LHCN-M2 (cell line): ENCODE results near the gene GNB4. TPM values are rescaled to one million over a fixed set of nuclear protein-coding genes. Genes with fewer than 3 reads are reported as not detected.

Experiments
- DNase-seq: peaks from one replicate; pipeline ENCODE4 v3.0.0-alpha.2; 2012; ENCODE audit warnings: low read depth
- total RNA-seq: library from RNA; depleted of rRNA; stranded (reverse); fragments of >200 nt; gene quantifications from 2 replicates; pipeline ENCODE4 v1.2.3, GENCODE V29; 2014

Gene GNB4
- total RNA-seq, 1 experiment from 2014 or later = 42.7 TPM

DNA sequence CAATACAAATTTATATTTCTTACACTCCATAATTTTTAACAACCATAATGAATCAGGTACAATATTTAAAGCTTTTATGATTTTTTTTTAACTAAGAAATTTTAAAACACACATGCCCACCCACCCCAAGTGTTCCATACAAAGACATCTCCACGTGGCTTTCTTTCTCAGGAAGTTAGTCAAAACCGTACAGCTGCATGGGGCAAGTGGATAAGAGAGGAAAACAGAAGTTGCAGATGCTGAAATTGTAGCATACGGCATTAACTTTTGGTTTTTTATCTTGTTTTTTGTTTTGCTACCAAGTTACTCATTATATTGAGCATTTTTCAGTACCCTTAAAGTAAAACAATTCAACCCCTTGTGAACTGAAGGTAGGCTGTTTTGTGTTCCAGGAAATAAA is 14.8 kb downstream of the GNB4 start:
- no peak for DNase-seq

- no peak for DNase-seq
These were observed 18.8 kb downstream of the GNB4 start for GRCh38 chr3:179432451-179432850.

GRCh38 chr3:179432021-179432420 is 19.2 kb downstream of the GNB4 start:
- no peak for DNase-seq

DNA sequence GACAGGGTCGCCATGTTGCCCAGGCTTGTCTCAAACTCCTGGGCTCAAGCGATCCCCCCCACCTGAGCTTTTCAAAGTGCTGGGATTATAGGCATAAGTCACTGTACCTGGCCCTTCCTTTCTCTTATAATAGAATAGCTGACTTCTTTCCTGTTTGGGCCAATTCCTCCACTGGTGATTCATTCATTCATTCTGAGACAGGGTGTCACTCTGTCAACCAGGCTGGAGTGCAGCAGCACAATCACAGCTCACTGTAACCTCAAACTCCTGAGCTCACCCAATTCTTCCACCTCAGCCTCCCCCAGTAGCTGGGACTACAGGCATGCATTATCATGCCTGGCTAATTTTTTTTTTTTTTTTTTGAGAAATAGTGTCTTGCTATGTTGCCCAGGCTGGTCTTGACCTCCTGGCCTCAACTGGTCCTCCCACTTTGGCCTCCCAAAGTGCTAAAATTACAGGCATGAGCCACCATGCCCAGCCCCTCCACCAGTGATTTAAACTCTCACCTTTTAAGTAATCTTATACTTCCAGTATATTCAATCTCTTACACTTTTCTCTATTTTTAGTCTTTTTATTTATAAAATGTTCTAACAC is 20.9 kb downstream of the GNB4 start:
- no peak for DNase-seq

- DNase-seq = no peak
These were observed 22.3 kb downstream of the GNB4 start for GRCh38 chr3:179428876-179429548.

DNA sequence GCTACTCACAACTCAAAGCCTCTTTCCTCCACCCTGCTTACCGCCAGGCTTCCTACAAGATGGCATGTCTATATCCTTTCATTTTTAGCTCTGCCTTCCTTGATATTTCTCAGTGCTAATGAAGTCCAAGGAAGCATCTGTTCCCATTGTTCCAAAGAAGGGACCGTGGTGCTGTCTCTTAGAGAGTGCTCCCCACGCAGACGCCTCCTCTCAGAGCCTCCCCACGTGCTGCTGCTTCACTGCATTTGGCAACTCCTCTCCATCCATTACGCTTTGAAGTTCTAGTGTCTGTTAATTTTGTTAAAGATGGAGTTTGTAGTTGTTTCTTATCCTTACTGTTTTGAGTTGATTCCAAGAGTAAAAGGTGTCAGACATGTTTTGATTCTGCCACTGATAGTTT is 26.2 kb downstream of the GNB4 start:
- DNase-seq = no peak

DNA sequence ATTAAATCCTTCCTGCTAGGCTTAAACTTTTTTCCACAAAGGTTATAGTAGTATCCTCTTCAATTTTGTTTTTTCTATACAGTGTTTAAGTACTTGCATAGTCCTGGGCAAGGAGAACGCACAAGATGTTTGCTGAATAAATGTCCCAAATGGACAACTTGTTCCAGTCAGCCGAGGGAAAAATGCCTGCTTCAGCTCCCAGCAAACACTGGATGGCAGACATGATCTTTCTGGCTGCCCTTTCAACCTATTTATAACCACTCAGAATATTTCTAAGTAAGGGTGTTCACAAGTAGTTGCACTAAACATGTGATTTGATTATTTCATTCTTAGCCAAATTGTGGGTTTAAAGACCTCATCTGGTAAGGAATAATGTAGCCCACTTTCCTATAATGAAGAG is 29.8 kb downstream of the GNB4 start:
- peak; percentile 39 for DNase-seq

DNA sequence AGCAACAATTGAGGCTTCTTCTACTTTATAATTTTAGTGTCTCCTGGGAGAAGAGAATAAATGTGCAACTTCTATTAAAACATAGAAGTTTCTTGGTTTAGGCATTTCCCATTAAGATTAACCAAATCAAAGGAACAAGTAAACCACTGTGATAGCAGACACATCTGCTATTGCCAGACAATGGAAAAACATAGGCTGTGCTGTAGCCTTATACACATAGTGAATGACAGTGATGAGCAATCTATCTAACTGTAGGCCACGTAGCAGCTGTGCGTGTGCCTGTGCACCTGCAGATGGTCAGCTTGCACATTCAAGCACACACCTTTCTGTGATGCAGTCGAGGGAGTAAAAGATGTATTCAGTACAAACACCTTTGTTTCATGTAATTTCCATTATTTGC is 32.7 kb downstream of the GNB4 start:
- no peak for DNase-seq

- DNase-seq = peak; percentile 43
These were observed 34.6 kb downstream of the GNB4 start for GRCh38 chr3:179416681-179417080.

DNA sequence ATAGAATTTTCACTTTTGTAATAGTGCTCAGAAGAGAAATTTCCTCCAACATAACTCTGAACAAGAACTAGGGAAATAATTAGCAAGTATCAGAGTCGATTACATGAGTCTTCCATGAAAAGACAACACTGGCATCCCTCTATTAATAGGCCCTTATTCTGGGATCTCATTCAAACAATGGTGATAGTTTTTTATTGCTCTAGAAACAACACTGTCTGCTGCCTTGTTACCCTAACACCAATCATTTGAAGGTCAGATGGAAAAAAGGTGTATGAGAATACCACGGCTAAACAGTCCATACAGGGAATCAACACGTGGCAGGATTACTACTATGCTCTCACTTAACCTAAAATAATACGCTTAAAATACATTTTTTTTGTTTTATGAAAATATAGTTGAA is 35.9 kb downstream of the GNB4 start:
- no peak for DNase-seq

DNA sequence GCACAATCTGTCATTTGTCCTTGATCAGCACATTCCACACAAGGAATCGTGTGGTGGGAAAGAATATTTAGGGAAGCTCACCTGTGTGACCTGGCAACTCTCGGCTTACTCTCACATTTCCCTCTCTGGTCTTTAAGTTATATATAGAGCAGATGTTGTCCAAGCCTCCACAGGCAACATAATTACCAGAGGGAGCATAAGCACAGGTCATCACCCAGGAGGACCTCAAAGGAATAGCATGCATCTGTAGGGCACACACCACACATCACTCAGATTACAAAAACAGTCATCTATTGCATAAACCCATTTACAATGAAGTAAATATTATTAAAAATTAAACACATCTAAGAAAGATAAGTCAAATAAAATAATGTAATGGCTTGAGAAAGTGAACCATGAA is 36.5 kb downstream of the GNB4 start:
- peak; percentile 11 for DNase-seq

GRCh38 chr3:179410999-179411398 is 40.3 kb downstream of the GNB4 start:
- no peak for DNase-seq

DNA sequence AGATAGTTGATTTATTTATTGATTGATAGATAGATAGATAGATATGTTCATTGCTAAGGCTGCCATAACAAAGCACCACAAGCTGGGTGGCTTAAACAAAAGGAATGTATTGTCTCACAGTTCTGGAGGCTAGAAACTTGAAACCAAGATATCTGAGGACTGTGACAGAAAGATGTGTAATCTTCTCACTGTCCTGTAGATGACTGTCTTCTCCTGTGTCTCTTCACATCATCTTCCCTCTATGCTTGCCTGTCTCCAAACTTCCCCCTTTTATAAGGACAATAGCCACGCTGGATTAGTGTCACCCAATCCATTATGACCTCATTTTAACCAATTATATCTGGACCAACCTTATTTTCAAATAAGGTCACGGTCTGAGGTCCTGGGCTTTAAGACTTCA is 40.9 kb downstream of the GNB4 start:
- peak; percentile 45 for DNase-seq

DNA sequence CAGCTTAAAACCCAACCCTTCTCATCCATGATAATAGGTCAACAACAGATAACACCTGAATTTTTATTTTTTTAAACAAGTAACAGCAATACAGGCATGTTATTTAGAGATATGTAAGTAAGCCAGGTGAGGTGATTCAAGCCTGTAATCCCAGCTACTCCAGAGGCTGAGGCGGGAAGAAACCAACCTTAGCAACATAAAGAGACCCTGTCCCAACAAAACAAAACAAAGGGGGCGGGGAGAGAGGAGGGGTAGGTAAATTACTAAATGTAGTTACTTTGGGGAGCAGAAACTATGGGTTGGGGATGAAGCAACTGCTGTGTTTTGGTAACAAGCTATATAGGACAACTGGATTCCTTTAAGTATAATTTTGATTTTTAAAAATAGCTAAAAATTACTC is 47.0 kb downstream of the GNB4 start:
- DNase-seq = no peak

DNA sequence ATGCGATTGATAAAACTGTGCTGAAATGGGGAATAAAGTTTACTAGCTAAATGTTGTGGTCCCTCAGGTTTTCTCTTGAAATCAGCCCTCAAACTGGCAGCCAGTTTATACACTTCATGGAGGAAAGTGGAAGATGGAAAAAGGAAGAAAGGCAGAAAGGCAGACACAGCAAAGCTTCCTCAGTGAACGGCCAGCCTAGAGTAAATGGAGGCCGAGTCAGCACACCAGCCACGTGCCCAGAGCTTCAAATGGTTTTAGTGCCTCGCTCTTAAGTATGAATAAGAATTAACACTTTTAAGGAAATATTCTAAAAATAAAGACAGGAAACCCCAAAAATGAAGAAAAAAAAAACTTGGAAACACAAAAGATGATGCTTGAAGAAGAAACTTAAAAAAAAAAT is 48.3 kb downstream of the GNB4 start:
- DNase-seq = no peak

GRCh38 chr3:179401561-179401960 is 49.7 kb downstream of the GNB4 start:
- no peak for DNase-seq

GRCh38 chr3:179398574-179399231 is 52.6 kb downstream of the GNB4 start:
- peak; percentile 28 for DNase-seq

DNA sequence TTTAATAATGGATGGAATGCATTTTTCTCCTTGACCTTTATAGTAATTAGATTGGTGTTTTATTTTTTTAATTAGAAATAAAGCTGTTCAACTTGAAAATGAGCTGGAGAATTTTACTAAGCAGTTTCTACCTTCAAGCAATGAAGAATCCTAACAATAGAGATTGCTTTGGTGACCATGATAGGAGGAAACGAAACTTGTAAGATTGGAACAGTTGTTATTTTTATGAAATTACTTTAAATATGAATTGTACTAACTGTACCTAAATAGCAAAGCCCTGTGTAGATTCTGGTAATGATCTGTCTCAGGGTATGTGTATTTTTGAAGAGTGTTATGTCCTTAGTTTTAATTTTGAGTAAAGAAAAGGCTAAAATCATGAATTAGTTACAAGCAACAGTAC is 59.4 kb downstream of the GNB4 start:
- DNase-seq = no peak

DNA sequence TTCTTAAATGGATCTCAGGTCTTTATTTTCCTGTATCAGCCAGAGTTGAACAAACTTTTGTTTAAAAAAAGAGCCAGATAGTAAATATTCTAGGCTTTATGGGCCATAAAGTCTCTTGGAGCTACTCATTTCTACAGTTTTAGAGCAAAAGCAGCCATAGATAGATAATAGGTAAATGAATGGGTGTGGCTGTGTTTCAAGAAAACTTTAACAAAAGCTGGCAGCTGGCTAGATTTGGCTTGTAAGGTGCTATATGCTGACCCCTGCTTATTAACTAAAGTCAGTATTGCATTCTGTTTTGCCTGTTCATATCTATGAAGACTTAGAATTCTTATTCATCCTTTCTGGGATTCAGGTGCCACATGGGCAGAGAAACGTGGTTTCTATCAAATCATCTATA is 74.8 kb downstream of the GNB4 start:
- DNase-seq = no peak

- DNase-seq = no peak
These were observed 75.9 kb downstream of the GNB4 start for GRCh38 chr3:179375091-179375999.

DNA sequence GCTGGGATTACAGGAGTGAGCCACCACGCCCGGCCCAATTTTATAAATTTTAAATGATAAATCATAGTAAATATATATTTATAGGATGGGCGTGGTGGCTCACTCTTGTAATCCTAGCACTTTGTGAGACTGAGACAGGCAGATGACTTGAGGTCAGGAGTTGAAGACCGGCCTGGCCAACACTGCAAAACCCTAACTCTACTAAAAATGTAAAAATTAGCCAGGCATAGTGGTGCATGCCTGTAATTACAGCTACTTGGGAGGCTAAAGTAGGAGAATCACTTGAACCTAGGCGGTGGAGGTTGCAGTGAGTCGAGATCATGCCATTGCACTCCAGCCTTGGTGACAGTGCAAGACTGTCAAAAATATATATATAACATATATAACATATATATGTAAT is 77.3 kb downstream of the GNB4 start:
- DNase-seq = no peak

GRCh38 chr3:179369621-179370020 is 81.6 kb downstream of the GNB4 start:
- no peak for DNase-seq
